Stomach (tissue), 9 donors: ENCODE results near the gene SRC. TPM values are rescaled to one million over a fixed set of nuclear protein-coding genes. Genes with fewer than 3 reads are reported as not detected.

Experiments used
- DNase-seq, 2 donors: peaks; one replicate each; pipeline versions ENCODE4 v3.0.0 to v3.0.0-alpha.2; 2013 to 2019
- H3K27ac ChIP-seq, 5 donors: fragments of 200-600 bp in 4 of 5; sonication (generic) in 4 of 5; one replicate each; pipeline ENCODE4 v1.5.1; 2013 to 2019; ENCODE audit warnings: mild to moderate bottlenecking in 1 of 5, moderate library complexity in 1 of 5
- H3K27me3 ChIP-seq, 3 donors: fragments of 200-600 bp; sonication (generic); one replicate each; pipeline ENCODE4 v1.5.1; 2017 to 2019; ENCODE audit warnings: mixed run types in 1 of 3
- H3K36me3 ChIP-seq, 4 donors: fragments of 200-600 bp; sonication (generic); 1 replicate in 3 of 4; 2 replicates in 1 of 4; pipeline ENCODE4 v1.5.1; 2016 to 2019
- H3K4me1 ChIP-seq, 4 donors: fragments of 200-600 bp; sonication (generic); one replicate each; pipeline ENCODE4 v1.5.1; 2016 to 2019
- H3K4me3 ChIP-seq, 4 donors: fragments of 200-600 bp; sonication (generic) in 3 of 4; one replicate each; pipeline ENCODE4 v1.5.1; 2016 to 2019; ENCODE audit warnings: mild to moderate bottlenecking in 1 of 4
- H3K9me3 ChIP-seq, 4 donors: fragments of 200-600 bp; sonication (generic); one replicate each; pipeline ENCODE4 v1.5.1; 2016 to 2019
- EP300 ChIP-seq: sonication (generic); formaldehyde crosslinking; IDR thresholded peaks from one replicate; pipeline ENCODE4 v1.6.1; 2017; ENCODE audit warnings: antibody characterized with exemption
- POLR2A ChIP-seq, 4 donors: fragments of 450-650 bp; IDR thresholded peaks; one replicate each; pipeline ENCODE4 v1.6.1; 2016; ENCODE audit warnings: antibody characterized with exemption in 4 of 4, control low read depth in 2 of 4, mild to moderate bottlenecking in 1 of 4, moderate library complexity in 1 of 4
- POLR2AphosphoS5 ChIP-seq, 3 donors: sonication (generic); formaldehyde crosslinking; IDR thresholded peaks; one replicate each; pipeline ENCODE4 v1.6.1; 2016; ENCODE audit warnings: antibody characterized with exemption in 3 of 3
- WGBS, 5 donors: extraction: QIAGEN DNeasy Blood & Tissue Kit in 3 of 5; methylation state at CpG; one replicate each; pipeline versions ENCODE4 v1.1.5 to v1.1.7; 2013 to 2018; 5-methylcytosine and 5-hydroxymethylcytosine counted together
- intact Hi-C: fragments of 100-400 bp; cut with DNase I; formaldehyde crosslinking; loops from one replicate; pipeline ENCODE4 v1.15.1; 2023; ENCODE audit warnings: low total_unique reads
- polyA plus RNA-seq, 3 donors: library from polyadenylated mRNA; stranded (reverse); fragments of 200-250 nt; gene quantifications; one replicate each; pipeline ENCODE4 v1.2.3, GENCODE V29; 2013
- total RNA-seq, 5 donors: library from RNA; depleted of rRNA; stranded (reverse); fragments of >200 nt; gene quantifications; one replicate each; pipeline versions ENCODE4 v1.1.0 to v1.2.3, GENCODE V29; 2014 to 2016
- TF ChIP-seq, protein P1 (sequence below), 7 experiments: fragments of 450-650 bp in 4 of 7; fragments of 200-600 bp in 3 of 7; sonication (generic) in 3 of 7; IDR thresholded peaks; one replicate each; pipeline ENCODE4 v1.5.1; 2016 to 2019; ENCODE audit warnings: antibody characterized with exemption in 7 of 7, control low read depth in 2 of 7, mild to moderate bottlenecking in 1 of 7
- donor health status: healthy with polysubstance abuse.
- donor health status: Bipolar disorder and iron deficiency.
- donor health status: healthy.

The SRC gene
- total and polyA plus RNA-seq, 8 donors = 31.6 to 471 (median 47.3) TPM

DNA sequence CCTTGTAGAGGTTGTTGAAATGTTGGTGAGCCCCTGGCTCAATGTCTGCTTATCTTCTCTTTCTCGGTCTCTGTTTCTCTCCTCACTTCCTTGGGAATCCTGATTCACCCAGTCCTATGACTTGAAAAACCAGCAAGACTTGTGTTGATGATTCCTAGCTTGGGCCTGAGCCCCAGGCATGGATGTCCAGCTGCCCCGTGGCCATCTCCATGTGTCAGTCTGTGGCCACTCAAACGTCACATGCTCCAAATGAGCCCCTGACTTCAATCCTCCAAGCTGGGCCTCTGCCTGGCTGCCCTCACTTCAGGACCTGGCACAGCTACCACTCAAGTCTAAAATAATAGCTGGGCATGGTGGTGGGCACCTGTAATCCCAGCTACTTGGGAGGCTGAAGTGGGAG lies 81.0 kb downstream of the SRC start:
- no peaks in the 10 kb centered on the region for H3K9me3 ChIP-seq
- H3K27me3 ChIP-seq = peaks cover 0 to 73% (median 17%) of the 10 kb centered on the region in 3 donors
- TF ChIP-seq POLR2AphosphoS5 (IDR thresholded peaks at IDR 0.05) (no peak), POLR2A (IDR thresholded peaks at IDR 0.05) (no peak), EP300 (no peak)
- TF ChIP-seq, protein P1, sequence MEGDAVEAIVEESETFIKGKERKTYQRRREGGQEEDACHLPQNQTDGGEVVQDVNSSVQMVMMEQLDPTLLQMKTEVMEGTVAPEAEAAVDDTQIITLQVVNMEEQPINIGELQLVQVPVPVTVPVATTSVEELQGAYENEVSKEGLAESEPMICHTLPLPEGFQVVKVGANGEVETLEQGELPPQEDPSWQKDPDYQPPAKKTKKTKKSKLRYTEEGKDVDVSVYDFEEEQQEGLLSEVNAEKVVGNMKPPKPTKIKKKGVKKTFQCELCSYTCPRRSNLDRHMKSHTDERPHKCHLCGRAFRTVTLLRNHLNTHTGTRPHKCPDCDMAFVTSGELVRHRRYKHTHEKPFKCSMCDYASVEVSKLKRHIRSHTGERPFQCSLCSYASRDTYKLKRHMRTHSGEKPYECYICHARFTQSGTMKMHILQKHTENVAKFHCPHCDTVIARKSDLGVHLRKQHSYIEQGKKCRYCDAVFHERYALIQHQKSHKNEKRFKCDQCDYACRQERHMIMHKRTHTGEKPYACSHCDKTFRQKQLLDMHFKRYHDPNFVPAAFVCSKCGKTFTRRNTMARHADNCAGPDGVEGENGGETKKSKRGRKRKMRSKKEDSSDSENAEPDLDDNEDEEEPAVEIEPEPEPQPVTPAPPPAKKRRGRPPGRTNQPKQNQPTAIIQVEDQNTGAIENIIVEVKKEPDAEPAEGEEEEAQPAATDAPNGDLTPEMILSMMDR (IDR thresholded peaks at IDR 0.05) = no peak
- intact Hi-C loops = no loop called here
- no peak for DNase-seq
- no peak overlapping the region for H3K27ac ChIP-seq
- 65 to 79% (median 75%) methylated on average over 3 of the region's 3 CpGs for WGBS, 5 donors
- no peak overlapping the region for H3K4me3 ChIP-seq
- no peaks in the 10 kb centered on the region for H3K36me3 ChIP-seq
- no peaks in the 10 kb centered on the region for H3K4me1 ChIP-seq

DNA sequence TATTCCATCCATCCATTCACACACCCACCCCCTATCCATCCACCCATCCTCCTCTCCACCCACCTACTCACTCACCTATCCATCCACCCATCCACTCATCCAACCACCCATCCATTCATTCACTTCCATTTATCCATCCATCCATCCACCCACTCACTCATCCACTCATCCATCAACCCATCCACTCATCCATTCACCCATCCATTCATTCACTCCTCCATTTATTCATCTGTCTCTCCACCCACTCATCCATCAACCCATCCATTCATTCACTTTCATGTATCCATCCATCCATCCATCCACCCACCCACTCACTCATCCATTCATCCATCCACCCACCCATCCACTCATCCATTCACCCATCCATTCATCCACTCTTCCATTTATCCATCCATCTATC lies 84.1 kb downstream of the SRC start:
- Histone ChIP-seq H3K4me1 (no peaks in the 10 kb centered on the region), H3K4me3 (no peak overlapping the region), H3K27ac (no peak overlapping the region), H3K27me3 (peaks cover 0 to 54% (median 9%) of the 10 kb centered on the region in 3 donors), H3K9me3 (no peaks in the 10 kb centered on the region), H3K36me3 (no peaks in the 10 kb centered on the region)
- intact Hi-C loops = no loop called here
- DNase-seq = no peak
- TF ChIP-seq POLR2A (IDR thresholded peaks at IDR 0.05) (no peak), EP300 (no peak), POLR2AphosphoS5 (IDR thresholded peaks at IDR 0.05) (no peak)
- TF ChIP-seq, protein P1 (IDR thresholded peaks at IDR 0.05) = no peak

GRCh38 chr20:37430778-37431460 lies 85.0 kb downstream of the SRC start:
- Histone ChIP-seq H3K27ac (no peak overlapping the region), H3K4me3 (no peak overlapping the region), H3K9me3 (no peaks in the 10 kb centered on the region), H3K4me1 (no peaks in the 10 kb centered on the region), H3K27me3 (peaks cover 0 to 46% (median 7%) of the 10 kb centered on the region in 3 donors), H3K36me3 (no peaks in the 10 kb centered on the region)
- 68 to 79% (median 72%) methylated on average over 7 of the region's 7 CpGs for WGBS, 5 donors
- intact Hi-C loops = no loop called here
- DNase-seq = no peak
- TF ChIP-seq POLR2A (IDR thresholded peaks at IDR 0.05) (no peak), POLR2AphosphoS5 (IDR thresholded peaks at IDR 0.05) (no peak), EP300 (no peak)
- TF ChIP-seq, protein P1 (IDR thresholded peaks at IDR 0.05) = no peak

GRCh38 chr20:37431786-37432185 lies 85.8 kb downstream of the SRC start:
- Histone ChIP-seq H3K27ac (no peak overlapping the region), H3K4me3 (no peak overlapping the region), H3K9me3 (no peaks in the 10 kb centered on the region), H3K27me3 (peaks cover 0 to 37% (median 7%) of the 10 kb centered on the region in 3 donors), H3K4me1 (no peaks in the 10 kb centered on the region), H3K36me3 (no peaks in the 10 kb centered on the region)
- intact Hi-C loops = no loop called here
- no peak for DNase-seq
- no peak for TF ChIP-seq POLR2A (IDR thresholded peaks at IDR 0.05)
- TF ChIP-seq EP300 = no peak
- no peak for TF ChIP-seq POLR2AphosphoS5 (IDR thresholded peaks at IDR 0.05)
- TF ChIP-seq, protein P1 (IDR thresholded peaks at IDR 0.05) = no peak
- WGBS, 5 donors = 87 to 93% (median 91%) methylated on average over 12 of the region's 12 CpGs
